ENCODE results near the gene ADRA2B.

GRCh38 chr2:96099861-96100798, 16.2 kb downstream of the ADRA2B start:
- TF ChIP-seq POLR2AphosphoS5 (IDR thresholded peaks at IDR 0.05; ENCODE audit: low read depth, low read length), result no peak
- TF ChIP-seq SIN3A (IDR thresholded peaks at IDR 0.05; ENCODE audit: borderline replicate concordance, insufficient read depth, low read length), result no peak
- TF ChIP-seq, protein P1, sequence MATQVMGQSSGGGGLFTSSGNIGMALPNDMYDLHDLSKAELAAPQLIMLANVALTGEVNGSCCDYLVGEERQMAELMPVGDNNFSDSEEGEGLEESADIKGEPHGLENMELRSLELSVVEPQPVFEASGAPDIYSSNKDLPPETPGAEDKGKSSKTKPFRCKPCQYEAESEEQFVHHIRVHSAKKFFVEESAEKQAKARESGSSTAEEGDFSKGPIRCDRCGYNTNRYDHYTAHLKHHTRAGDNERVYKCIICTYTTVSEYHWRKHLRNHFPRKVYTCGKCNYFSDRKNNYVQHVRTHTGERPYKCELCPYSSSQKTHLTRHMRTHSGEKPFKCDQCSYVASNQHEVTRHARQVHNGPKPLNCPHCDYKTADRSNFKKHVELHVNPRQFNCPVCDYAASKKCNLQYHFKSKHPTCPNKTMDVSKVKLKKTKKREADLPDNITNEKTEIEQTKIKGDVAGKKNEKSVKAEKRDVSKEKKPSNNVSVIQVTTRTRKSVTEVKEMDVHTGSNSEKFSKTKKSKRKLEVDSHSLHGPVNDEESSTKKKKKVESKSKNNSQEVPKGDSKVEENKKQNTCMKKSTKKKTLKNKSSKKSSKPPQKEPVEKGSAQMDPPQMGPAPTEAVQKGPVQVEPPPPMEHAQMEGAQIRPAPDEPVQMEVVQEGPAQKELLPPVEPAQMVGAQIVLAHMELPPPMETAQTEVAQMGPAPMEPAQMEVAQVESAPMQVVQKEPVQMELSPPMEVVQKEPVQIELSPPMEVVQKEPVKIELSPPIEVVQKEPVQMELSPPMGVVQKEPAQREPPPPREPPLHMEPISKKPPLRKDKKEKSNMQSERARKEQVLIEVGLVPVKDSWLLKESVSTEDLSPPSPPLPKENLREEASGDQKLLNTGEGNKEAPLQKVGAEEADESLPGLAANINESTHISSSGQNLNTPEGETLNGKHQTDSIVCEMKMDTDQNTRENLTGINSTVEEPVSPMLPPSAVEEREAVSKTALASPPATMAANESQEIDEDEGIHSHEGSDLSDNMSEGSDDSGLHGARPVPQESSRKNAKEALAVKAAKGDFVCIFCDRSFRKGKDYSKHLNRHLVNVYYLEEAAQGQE (IDR thresholded peaks at IDR 0.05; ENCODE audit: insufficient read depth in 1 of 2, low read depth in 2 of 2, low read length in 2 of 2), result no peak
- TF ChIP-seq TAF1 (IDR thresholded peaks at IDR 0.05; ENCODE audit: borderline replicate concordance, insufficient read depth, low read length), result no peak

Data from PFSK-1 (cell line).